IPS-20b (cell line): Measurements from ENCODE around the gene MAP4K4.

Experiments used
- H3K27ac ChIP-seq: one replicate; pipeline ENCODE4 v1.5.1; 2013; ENCODE audit warnings: low read length
- H3K27me3 ChIP-seq: 2 replicates; pipeline ENCODE4 v1.6.1; 2013; ENCODE audit warnings: mild to moderate bottlenecking, low read length, inconsistent platforms; ENCODE audit not compliant: insufficient read depth
- H3K36me3 ChIP-seq: 2 replicates; pipeline ENCODE4 v1.6.1; 2013; ENCODE audit warnings: low read depth, mild to moderate bottlenecking, inconsistent platforms, low read length, moderate library complexity; ENCODE audit not compliant: insufficient read depth
- H3K4me1 ChIP-seq: 2 replicates; pipeline ENCODE4 v1.6.1; 2013; ENCODE audit warnings: mild to moderate bottlenecking, control low read depth, inconsistent platforms, low read length, moderate library complexity; ENCODE audit not compliant: insufficient read depth
- H3K4me3 ChIP-seq: 2 replicates; pipeline ENCODE4 v1.5.1; 2013; ENCODE audit warnings: mild to moderate bottlenecking, low read length, inconsistent platforms
- H3K9ac ChIP-seq: 2 replicates; pipeline ENCODE4 v1.6.1; 2013; ENCODE audit warnings: low read depth, mild to moderate bottlenecking, inconsistent platforms, low read length, moderate library complexity
- H3K9me3 ChIP-seq: 2 replicates; pipeline ENCODE4 v1.6.1; 2013; ENCODE audit warnings: mild to moderate bottlenecking, low read depth, low read length, inconsistent platforms; ENCODE audit not compliant: insufficient read depth

Gene MAP4K4

GRCh38 chr2:101696272-101697123 is 1.0 kb upstream of the MAP4K4 start:
- Histone ChIP-seq H3K27me3 (no peaks in the 10 kb centered on the region), H3K4me1 (peaks cover 15% of the 10 kb centered on the region; the same call in 1 of the 2 replicates), H3K9ac (peak overlapping the region; percentile 73), H3K36me3 (peaks cover 10% of the 10 kb centered on the region; the same call in 1 of the 2 replicates), H3K4me3 (peak overlapping the region; percentile 80), H3K27ac (peak overlapping the region; percentile 54), H3K9me3 (no peaks in the 10 kb centered on the region)

GRCh38 chr2:101698014-101698843 is 722 bp downstream of the MAP4K4 start:
- Histone ChIP-seq H3K4me3 (peak overlapping the region; percentile 89), H3K4me1 (peaks cover 15% of the 10 kb centered on the region; the same call in 1 of the 2 replicates), H3K9ac (peak overlapping the region; percentile 82), H3K27ac (no peak overlapping the region), H3K36me3 (peaks cover 20% of the 10 kb centered on the region; the same call in 1 of the 2 replicates), H3K27me3 (no peaks in the 10 kb centered on the region), H3K9me3 (no peaks in the 10 kb centered on the region)

DNA sequence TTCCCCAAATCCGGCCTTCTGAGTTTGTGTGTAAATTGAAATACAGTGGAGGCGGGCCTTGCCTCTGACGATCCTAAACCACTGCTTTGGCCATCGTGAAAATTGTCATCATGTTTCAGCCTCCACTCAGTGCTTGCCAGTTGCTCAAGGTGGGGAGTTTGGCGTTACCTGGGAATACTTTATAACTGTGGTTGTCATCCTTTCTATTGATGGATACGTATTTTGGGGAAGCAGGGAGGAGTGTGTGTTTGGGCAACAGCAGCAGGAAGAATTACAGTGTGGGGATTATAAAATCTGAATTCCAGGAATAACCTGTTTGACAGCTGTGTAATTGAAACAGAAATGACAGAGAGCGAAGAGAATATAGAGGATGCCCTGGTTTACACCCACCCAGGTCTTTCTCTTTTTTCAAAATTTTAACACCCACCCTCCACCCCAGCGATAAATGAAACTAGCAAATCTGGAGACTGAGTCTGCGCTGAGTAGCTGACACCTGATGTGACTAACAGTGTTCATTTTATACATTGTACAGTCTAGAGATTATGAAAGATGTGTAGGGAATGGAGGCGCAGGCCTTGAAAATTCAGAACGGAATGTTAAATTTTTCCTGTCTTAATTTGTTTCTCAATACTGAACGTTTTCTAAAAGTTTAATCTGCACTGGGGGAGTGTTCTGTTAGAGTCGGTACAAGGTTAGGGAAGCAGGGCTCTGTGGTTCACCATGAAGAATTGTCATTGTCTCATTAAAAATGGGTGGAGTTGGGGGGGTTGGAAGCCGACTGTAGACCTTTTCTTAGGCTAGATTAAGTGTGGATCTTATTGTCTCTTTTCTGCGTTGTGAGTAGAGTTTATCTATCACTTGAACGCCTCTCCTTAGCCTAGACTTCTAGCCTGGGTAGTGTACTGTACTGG is 1.6 kb downstream of the MAP4K4 start:
- Histone ChIP-seq H3K9ac (peak overlapping the region; percentile 82; the same call in 1 of the 2 replicates), H3K27ac (no peak overlapping the region), H3K27me3 (no peaks in the 10 kb centered on the region), H3K4me1 (peaks cover 15% of the 10 kb centered on the region; the same call in 1 of the 2 replicates), H3K9me3 (no peaks in the 10 kb centered on the region), H3K36me3 (peaks cover 20% of the 10 kb centered on the region; the same call in 1 of the 2 replicates), H3K4me3 (peak overlapping the region; percentile 89)

- Histone ChIP-seq H3K4me3 (peak overlapping the region; percentile 89), H3K4me1 (peaks cover 15% of the 10 kb centered on the region; the same call in 1 of the 2 replicates), H3K9ac (peak overlapping the region; percentile 82; the same call in 1 of the 2 replicates), H3K27me3 (no peaks in the 10 kb centered on the region), H3K36me3 (peaks cover 21% of the 10 kb centered on the region; the same call in 1 of the 2 replicates), H3K27ac (no peak overlapping the region), H3K9me3 (no peaks in the 10 kb centered on the region)
Observed at GRCh38 chr2:101699755-101700461, 2.4 kb downstream of the MAP4K4 start.

- no peaks in the 10 kb centered on the region for H3K27me3 ChIP-seq
- H3K27ac ChIP-seq = no peak overlapping the region
Observed at GRCh38 chr2:101704046-101704466, 6.5 kb downstream of the MAP4K4 start.

DNA sequence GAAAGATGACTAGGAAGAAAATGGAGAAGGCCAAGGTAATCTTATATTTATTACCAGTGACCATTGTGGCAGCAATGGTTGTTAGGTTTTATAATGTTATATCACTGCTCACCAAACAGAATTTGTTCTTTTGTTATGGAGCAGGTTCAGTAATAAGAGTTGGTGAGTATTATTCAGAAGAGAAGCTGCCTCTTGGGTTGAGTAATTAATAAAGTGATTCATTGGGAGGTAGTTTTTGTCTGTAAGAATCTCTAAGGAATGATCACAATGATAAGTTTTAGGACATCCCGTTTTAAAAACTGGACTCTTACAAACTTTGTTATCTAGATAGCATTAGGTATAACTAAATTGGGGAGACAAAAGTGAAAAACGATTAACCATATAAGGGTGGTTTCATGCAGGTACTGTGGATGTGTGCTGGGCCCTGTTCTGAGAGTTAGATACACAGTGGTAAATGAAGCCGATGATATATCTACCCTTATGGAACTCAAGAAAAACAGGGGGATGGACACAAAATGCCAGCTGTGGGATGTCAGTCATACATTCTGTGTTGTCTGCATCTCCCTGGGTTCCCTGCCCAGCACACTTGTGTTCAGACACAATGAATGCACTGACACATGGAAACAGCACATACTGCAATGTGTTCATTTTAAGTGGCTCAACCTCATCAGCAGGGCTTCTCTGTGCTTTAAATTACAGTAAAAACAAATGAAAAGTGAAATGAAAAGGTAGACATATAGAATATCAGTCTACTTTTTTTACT is 7.5 kb downstream of the MAP4K4 start:
- H3K9me3 ChIP-seq = no peaks in the 10 kb centered on the region
- H3K9ac ChIP-seq = no peak overlapping the region
- H3K36me3 ChIP-seq = peaks cover 30% of the 10 kb centered on the region; the same call in 1 of the 2 replicates
- H3K4me1 ChIP-seq = peaks cover 30% of the 10 kb centered on the region
- H3K27ac ChIP-seq = no peak overlapping the region
- no peaks in the 10 kb centered on the region for H3K27me3 ChIP-seq
- H3K4me3 ChIP-seq = no peak overlapping the region

More at GRCh38 chr2:101704046-101704466, 6.5 kb downstream of the MAP4K4 start:
- Histone ChIP-seq H3K9me3 (no peaks in the 10 kb centered on the region), H3K4me3 (no peak overlapping the region), H3K9ac (no peak overlapping the region), H3K4me1 (peaks cover 30% of the 10 kb centered on the region), H3K36me3 (peaks cover 30% of the 10 kb centered on the region; the same call in 1 of the 2 replicates)

DNA sequence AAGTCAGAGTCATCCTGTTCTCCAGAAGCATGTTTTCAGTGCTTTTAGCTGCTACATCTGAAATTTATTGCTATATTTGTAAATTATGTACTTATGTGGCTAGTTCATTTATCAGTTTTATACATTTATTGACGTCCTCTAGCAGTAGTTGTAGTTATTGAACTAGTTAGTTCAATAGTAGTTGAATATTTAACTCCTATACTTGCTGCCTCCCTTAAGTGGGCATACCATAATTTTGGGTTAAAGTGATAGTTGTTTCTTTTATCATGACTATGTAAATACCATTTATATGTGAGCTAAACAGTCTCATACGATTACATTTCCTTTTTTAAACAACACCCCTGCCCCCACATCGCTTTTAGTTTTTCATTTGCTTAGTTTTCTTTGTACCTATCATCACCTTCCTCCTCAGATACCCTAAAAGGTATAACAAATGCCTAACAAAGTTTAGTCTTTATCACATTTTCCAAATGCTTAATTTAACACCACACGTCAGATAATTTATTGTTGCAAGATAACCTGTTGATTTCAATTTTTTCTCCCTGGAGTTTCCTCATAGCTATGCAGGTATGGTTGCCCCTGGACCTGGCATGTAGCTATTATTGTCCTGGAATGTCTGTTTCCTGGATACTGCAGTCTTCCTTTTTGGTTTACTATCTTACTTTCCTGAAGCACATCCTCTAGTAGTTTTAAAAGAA is 8.8 kb downstream of the MAP4K4 start:
- H3K4me1 ChIP-seq = peaks cover 25% of the 10 kb centered on the region
- H3K27me3 ChIP-seq = no peaks in the 10 kb centered on the region
- no peak overlapping the region for H3K4me3 ChIP-seq
- peaks cover 22% of the 10 kb centered on the region; the same call in 1 of the 2 replicates for H3K36me3 ChIP-seq
- no peak overlapping the region for H3K27ac ChIP-seq
- H3K9ac ChIP-seq = no peak overlapping the region
- no peaks in the 10 kb centered on the region for H3K9me3 ChIP-seq

GRCh38 chr2:101706819-101707177 is 9.3 kb downstream of the MAP4K4 start:
- Histone ChIP-seq H3K27ac (no peak overlapping the region), H3K9me3 (no peaks in the 10 kb centered on the region), H3K36me3 (peaks cover 18% of the 10 kb centered on the region; the same call in 1 of the 2 replicates), H3K4me3 (no peak overlapping the region), H3K9ac (no peak overlapping the region), H3K4me1 (peaks cover 22% of the 10 kb centered on the region), H3K27me3 (no peaks in the 10 kb centered on the region)

- no peaks in the 10 kb centered on the region for H3K9me3 ChIP-seq
- H3K9ac ChIP-seq = no peak overlapping the region
- peaks cover 8% of the 10 kb centered on the region; the same call in 1 of the 2 replicates for H3K36me3 ChIP-seq
- no peaks in the 10 kb centered on the region for H3K27me3 ChIP-seq
- peaks cover 23% of the 10 kb centered on the region for H3K4me1 ChIP-seq
- no peak overlapping the region for H3K27ac ChIP-seq
- no peak overlapping the region for H3K4me3 ChIP-seq
Observed at GRCh38 chr2:101710036-101710435, 12.5 kb downstream of the MAP4K4 start.
